Body of pancreas (tissue), 4 donors: ENCODE data around the gene SLC12A3.

Experiments
- CTCF ChIP-seq, 7 experiments: fragments of 450-650 bp in 4 of 7; fragments of 200-600 bp in 3 of 7; sonication (generic) in 3 of 7; IDR thresholded peaks; one replicate each; pipeline ENCODE4 v1.5.1; 2016 to 2019; ENCODE audit warnings: antibody characterized with exemption in 7 of 7
- POLR2A ChIP-seq, 3 donors: fragments of 450-650 bp; IDR thresholded peaks; one replicate each; pipeline ENCODE4 v1.6.1; 2016; ENCODE audit warnings: antibody characterized with exemption in 3 of 3, mild to moderate bottlenecking in 2 of 3

GRCh38 chr16:56960681-56961281 lies 95.8 kb downstream of the SLC12A3 start:
- TF ChIP-seq CTCF (IDR thresholded peaks at IDR 0.05) (no peak), POLR2A (IDR thresholded peaks at IDR 0.05) (no peak)
